T-helper 1 cell treated with Interleukin-12 subunit alpha and Interleukin-12 subunit beta and Interleukin-4 antibody, amounts not matched to agents 30 ng/mL and 1 ng/mL, for 36 hours (primary cell): ENCODE data around the gene PIN4. TPM values are rescaled to one million over a fixed set of nuclear protein-coding genes. Genes with fewer than 3 reads are reported as not detected.

Experiments used
- total RNA-seq: library from RNA; stranded (reverse); gene quantifications from 2 replicates; pipeline ENCODE4 v1.2.3, GENCODE V29; 2022

Gene PIN4
- total RNA-seq, 1 donor from 2014 or later, result 14.3 TPM

Other genes with a start within 250 kb of the PIN4 start
- gene RTL5, start 49.8 kb upstream of the PIN4 start, total RNA-seq, result 0.07 and 0.10 TPM in 2 replicates
- gene ERCC6L, start 57.3 kb downstream of the PIN4 start, total RNA-seq, result 6.5 and 7.1 TPM in 2 replicates
- 822 and 846 TPM in 2 replicates for gene RPS4X, start 95.5 kb downstream of the PIN4 start, total RNA-seq
- not detected in 2 replicates for gene CITED1, start 124.2 kb downstream of the PIN4 start, total RNA-seq